GM12874 (cell line): ENCODE measurements around the gene CAT.

Experiments used
- CTCF ChIP-seq: IDR thresholded peaks from 2 replicates; pipeline ENCODE4 v1.5.1; 2011; ENCODE audit warnings: low read depth, mild to moderate bottlenecking, control low read depth, low read length, moderate library complexity; ENCODE audit not compliant: insufficient read depth

The CAT gene

GRCh38 chr11:34461215-34461614 lies 22.5 kb downstream of the CAT start:
- no peak for TF ChIP-seq CTCF

GRCh38 chr11:34464591-34465051 lies 25.9 kb downstream of the CAT start:
- TF ChIP-seq CTCF: no peak

- TF ChIP-seq CTCF: no peak
Measured at GRCh38 chr11:34466802-34467488, 28.2 kb downstream of the CAT start.

GRCh38 chr11:34468209-34468841 lies 29.6 kb downstream of the CAT start:
- TF ChIP-seq CTCF: peak; percentile 79

GRCh38 chr11:34473603-34474169 lies 35.0 kb downstream of the CAT start:
- TF ChIP-seq CTCF: no peak

GRCh38 chr11:34475656-34476055 lies 36.9 kb downstream of the CAT start:
- TF ChIP-seq CTCF: no peak

- no peak for TF ChIP-seq CTCF
Measured at GRCh38 chr11:34476849-34477248, 38.1 kb downstream of the CAT start.
